EH (cell line): Measurements from ENCODE around the gene PLIN3.
"Not testable (repeated sequence)": the region's sequence is repeated elsewhere in the genome, so short reads cannot be mapped to it uniquely, and the experiment has no call there.

Source experiments
- DNase-seq: peaks from one replicate; pipeline ENCODE4 v3.0.0-alpha.2; 2015; ENCODE audit warnings: low read depth

PLIN3 gene

GRCh38 chr19:4845975-4846374 is 21.5 kb downstream of the PLIN3 start:
- DNase-seq: peak; percentile 87

DNA sequence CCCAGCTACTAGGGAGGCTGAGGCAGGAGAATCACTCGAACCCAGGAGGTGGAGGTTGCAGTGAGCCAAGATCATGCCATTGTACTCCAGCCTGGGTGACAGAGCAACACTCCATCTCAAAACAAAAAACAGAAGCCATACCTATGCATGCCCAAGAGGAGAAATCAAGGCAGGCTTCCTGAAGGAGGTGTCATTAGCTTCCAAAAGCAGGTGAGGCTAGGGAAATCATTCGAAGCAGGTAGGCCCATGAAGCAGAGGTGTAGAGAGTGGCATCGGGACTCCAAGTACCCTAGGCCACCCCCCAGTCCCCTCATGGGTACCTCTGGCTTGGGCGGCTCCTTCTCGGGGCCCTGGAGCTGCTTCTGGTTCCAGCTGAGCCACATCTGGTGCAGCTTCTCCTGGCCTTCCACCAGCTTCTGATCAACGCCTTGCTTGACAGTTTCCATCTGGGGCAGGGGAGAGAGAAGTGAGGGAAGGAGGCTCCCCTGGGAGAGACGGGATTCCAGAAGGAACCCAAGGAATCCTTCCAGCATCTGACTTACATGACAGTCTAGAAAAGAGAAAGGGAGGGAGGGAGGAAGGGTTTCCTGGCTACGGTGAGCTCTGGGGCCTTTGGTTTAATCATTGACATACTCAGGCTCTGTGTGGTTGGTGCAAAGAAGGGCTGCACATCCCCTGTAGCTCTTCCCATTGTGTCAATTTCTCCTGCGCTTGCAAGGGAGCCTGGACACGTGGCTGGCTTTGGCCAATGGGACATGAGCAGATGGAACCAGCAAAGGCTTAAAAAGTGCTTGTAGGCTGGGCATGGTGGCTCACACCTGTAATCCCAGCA is 22.9 kb downstream of the PLIN3 start:
- peak; percentile 18 for DNase-seq

DNA sequence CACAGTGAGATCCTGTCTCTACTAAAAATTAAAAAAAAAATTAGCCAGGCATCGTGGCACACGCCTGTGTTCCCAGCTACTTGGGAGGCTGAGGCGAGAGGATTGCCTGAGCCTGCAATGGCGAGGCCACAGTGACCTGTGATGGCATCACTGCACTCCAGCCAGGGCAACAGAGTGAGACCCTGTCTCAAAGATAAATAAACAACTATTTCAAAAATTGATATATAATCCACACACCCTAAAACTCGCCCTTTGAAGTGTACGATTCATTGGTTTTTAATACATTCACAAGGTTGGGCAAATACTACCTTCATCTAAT is 23.9 kb downstream of the PLIN3 start:
- no peak for DNase-seq

GRCh38 chr19:4839192-4839591 is 28.3 kb downstream of the PLIN3 start:
- no peak for DNase-seq

GRCh38 chr19:4832776-4833175 is 34.7 kb downstream of the PLIN3 start:
- DNase-seq: no peak

- DNase-seq: not testable (repeated sequence)
Observed at GRCh38 chr19:4831979-4832340, 35.5 kb downstream of the PLIN3 start.

DNA sequence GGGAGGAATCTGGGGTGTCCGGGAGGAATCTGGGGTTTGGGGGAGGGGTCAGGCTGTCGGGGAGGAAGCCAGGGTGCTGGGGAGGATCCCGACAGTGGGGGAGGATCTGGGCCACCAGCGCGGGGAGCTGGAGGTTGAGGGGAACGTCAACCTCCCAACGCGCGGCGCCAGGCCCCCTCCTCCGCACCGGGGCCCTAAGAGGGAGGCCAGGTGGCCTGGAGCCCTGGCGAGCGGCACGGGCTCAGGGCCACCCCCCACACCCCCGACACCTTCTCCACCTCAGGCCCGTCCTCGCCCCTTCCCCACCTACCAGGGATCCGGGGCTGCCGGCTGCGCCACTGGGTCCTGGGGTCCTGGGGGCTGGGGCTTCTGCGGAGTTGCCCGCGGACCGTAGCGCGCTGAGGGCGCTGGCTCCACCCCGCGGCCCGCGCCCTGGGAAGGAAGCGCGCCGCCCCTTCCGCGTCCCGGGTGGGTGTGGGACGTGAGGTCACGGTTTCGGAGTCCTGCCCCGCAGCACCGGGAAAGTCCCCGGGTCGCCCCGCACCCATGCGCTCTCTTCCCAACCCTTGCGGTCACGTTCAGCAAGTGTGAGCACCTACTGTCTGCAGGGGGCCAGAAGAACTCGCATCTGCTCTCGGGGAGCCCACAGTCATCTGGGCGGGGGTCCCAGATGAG is 36.0 kb downstream of the PLIN3 start, which contains the start of gene TICAM1:
Gene TICAM1 (minus strand): TSS at position 409 of the 675 bp plus-strand sequence. CDS start 13,335 bp downstream, outside the sequence.
- DNase-seq: peak; percentile 67

- DNase-seq: no peak
Observed at GRCh38 chr19:4830768-4831265, 36.6 kb downstream of the PLIN3 start.

DNA sequence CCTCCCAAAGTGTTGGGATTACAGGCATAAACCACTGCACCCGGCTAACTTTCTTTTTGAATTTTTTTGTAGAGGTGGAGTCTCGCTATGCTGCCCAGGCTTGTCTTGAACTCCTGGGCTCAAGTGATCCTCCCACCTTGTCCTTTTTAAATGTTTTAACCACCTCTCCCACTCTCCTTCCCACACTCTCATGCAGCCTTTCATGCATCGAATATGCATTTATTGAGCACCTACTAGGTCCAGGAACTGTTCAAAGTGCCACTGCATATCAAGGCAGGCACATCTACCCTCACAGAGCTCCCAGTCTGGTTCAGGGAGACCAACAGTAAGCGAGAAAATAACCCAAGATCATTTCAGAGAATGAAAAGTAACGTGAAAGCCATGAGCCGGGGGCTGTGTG is 37.1 kb downstream of the PLIN3 start:
- DNase-seq: no peak

- no peak for DNase-seq
Observed at GRCh38 chr19:4829001-4829712, 38.3 kb downstream of the PLIN3 start.

DNA sequence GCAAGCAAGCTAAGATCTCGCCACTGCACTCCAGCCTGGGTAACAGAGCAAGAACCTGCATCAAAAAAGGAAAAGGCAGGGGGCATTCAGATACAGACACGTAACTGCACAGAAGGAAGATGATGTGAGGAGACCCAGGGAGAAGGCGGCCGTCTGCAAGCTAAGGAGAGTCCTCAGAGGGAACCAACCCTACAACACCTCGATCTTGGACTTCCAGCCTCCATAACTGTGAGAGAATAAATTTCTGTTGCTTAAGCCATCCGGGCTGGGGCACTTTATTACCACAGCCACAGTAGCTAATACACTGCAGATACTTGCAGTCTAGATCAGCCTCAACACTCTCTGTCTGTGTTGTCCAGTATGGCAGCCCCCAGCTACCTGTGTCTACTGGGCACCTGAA is 43.9 kb downstream of the PLIN3 start:
- DNase-seq: no peak

DNA sequence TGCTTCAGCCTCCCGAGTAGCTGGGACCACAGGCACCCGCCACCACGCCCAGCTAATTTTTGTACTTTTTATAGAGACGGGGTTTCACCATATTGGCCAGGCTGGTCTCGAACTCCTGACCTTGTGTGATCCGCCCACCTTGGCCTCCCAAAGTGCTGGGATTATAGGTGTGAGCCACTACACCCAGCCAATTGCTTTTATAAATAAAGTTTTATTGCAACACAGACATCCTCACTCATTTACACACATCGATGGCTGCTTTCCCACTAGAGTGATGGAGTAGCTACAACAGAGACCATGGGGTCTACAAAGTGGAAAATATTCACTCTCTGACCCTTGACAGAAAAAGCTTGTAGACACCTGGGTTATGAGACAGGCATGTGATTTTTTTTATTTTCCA is 45.1 kb downstream of the PLIN3 start:
- DNase-seq: not testable (repeated sequence)

- no peak for DNase-seq
Observed at GRCh38 chr19:4821265-4821664, 46.2 kb downstream of the PLIN3 start.

GRCh38 chr19:4817467-4818277 is 49.8 kb downstream of the PLIN3 start:
- no peak for DNase-seq

- DNase-seq: no peak
Observed at GRCh38 chr19:4816950-4817278, 50.6 kb downstream of the PLIN3 start.

DNA sequence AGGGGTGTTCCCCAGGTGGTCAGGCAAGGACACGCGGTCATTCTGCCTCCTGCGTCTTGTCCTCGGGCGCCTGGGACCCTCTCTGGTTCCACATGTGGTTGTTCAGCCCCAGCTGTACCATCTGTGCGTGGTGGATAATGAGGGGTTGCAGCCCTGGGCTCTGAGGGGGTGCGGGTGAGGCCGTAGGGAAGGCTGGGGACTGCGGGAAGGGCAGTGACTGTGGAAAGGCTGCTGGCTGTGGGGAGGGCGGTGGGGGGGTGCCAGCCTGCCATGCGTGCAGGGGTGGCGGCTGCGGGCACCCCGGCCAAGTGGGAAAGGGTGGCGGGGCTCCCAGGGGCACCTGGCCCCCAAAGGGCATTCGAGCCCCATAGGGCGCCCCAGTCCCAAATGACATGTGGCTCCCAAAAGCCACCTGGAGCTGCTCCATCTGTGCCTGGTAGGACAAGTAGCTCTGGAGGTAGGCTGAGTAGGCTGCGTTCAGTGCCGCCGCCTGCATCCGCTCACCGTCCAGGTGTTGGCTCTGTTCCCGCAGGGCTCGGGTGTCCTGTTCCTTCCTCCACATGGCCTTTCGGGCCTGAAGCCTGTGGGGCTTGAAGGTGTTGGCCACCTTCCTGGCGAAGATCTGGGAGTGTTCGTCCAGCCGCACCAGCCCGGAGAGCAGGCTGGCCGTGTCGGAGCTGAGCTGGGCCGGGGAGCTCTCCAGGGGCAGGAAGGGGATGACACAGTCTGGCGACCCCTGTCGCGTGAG is 51.1 kb downstream of the PLIN3 start:
- no peak for DNase-seq

- DNase-seq: peak; percentile 94
Observed at GRCh38 chr19:4815426-4816201, 51.9 kb downstream of the PLIN3 start.

DNA sequence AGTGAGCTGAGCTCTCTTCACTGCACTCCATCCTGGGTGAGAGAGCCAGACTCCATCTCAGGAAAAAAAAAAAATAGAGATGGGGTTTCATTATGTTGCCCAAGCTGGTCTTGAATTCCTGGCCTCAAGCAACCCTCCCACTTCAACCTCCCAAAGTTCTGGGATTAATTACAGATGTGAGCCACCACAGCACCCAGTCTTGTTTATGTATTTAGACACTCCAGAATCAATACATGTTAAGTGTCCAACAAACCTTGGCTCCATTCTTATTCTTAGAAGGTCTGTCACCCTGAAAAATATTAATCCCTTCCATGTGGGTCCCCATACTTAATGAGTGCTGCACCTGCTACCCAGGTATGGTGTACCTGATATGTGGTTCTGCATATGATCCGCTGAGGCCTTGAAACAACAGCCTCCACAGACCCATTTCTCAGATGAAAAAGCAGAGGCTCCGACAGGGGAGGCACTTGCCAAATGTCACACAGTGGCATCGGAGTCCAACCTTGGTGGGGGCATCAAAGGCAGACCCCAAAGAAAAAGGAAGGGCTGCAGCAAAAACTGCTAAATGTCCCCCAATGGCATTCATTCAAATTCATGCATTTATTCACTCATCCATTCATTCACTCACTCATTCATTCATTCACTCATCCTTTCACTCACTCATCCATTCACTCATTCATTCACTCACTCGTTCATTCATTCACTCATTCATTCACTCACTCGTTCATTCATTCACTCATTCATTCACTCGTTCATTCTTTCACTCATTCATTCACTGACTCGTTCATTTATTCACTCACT is 52.6 kb downstream of the PLIN3 start:
- peak; percentile 83 for DNase-seq

DNA sequence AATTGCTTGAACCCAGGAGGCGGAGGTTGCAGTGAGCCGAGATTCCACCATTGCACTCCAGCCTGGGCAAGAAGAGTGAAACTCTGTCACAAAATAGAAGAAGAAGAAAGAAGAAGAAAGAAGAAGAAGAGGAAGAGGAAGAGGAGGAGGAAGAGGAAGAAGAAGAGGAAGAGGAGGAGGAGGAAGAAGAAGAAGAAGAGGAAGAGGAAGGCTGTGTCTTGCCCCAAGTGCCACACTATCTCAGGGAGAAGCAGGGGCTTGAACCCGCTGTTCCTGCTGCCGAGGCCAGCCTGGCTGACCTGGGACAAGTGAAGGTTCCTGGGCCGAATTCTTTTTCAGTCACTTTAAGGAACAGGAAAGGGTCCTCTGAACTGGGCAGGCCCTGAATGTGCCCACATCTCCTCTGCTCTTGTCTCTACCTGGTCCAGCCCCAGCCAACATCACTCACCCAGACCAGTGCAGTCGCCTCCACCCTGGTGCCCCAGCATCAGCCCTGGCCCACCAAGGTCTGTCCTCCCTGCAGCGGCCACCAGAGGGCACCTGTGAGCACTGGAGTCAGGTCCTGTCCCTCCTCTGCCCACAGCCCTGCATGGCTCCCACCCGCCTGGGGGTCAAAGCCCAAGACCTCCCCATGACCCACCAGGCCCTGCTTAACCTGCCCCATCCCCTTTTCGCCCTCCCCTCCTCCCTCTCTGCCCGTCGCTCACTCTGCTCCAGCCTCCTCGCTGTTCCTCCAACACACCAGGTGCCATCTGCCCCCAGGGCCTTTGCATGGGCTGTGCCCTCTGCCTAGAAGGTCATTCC is 55.9 kb downstream of the PLIN3 start:
- DNase-seq: peak; percentile 69
